ENCODE results near the gene ZPBP2. TPM values are rescaled to one million over a fixed set of nuclear protein-coding genes. Genes with fewer than 3 reads are reported as not detected.

ZPBP2 gene
- total RNA-seq, 1 experiment from 2014 or later: not detected

- no peak overlapping the region for H3K4me2 ChIP-seq (ENCODE audit: insufficient read depth, insufficient read length, low read length)
- TF ChIP-seq CTCF (conservative IDR thresholded peaks at IDR 0.05): no peak
- H3K56ac ChIP-seq (ENCODE audit: insufficient read length, low read depth, low read length): no peak overlapping the region
- no peak overlapping the region for H2AFZ ChIP-seq (ENCODE audit: low read length)
- Mint-ChIP-seq H3K4me1 (no peaks in the 10 kb centered on the region), H3K9me3 (no peaks in the 10 kb centered on the region), H3K36me3 (ENCODE audit: insufficient read depth in 1 of 3, low read depth in 3 of 3) (no peaks in the 10 kb centered on the region), H3K27me3 (ENCODE audit: low read depth) (0 out of 2 replicates have a peak, but pooled peaks cover 2% of the 10 kb centered on the region), H3K27ac (no peak overlapping the region), H3K4me3 (no peak overlapping the region)
- no peak overlapping the region for H4K91ac ChIP-seq (ENCODE audit: insufficient read length, low read depth, low read length)
- no CpG with 5 or more reads among the region's 3 CpGs for WGBS (ENCODE audit: extremely low coverage, insufficient read length, low lambda C conversion rate)
- H4K5ac ChIP-seq (ENCODE audit: insufficient read length, low read depth, low read length): no peak overlapping the region
- H3K27ac ChIP-seq (ENCODE audit: insufficient read length, low read depth, low read length): no peak overlapping the region
- H3K23ac ChIP-seq (ENCODE audit: insufficient read length, low read depth, low read length): no peak overlapping the region
- no peak overlapping the region for H3K14ac ChIP-seq (ENCODE audit: insufficient read depth, low read length)
- no peak overlapping the region for H3T11ph ChIP-seq (ENCODE audit: low read length)
- no peaks in the 10 kb centered on the region for H3K9me3 ChIP-seq (ENCODE audit: control insufficient read depth, low read depth, low read length)
- H2BK20ac ChIP-seq (ENCODE audit: low read depth, low read length, poor library complexity, severe bottlenecking): no peak overlapping the region
- H3K4me1 ChIP-seq (ENCODE audit: insufficient read depth, low read length): no peaks in the 10 kb centered on the region; the same call in 1 of the 2 replicates
- H3K79me2 ChIP-seq (ENCODE audit: insufficient read depth, low read length): no peaks in the 10 kb centered on the region
- no peaks in the 10 kb centered on the region for H4K20me1 ChIP-seq (ENCODE audit: control insufficient read depth, insufficient read depth, insufficient read length)
- no peak overlapping the region for H2BK5ac ChIP-seq (ENCODE audit: insufficient read length, low read length)
- no peaks in the 10 kb centered on the region for H3K79me1 ChIP-seq (ENCODE audit: insufficient read depth, low read depth, low read length, poor library complexity, severe bottlenecking)
- H3K18ac ChIP-seq (ENCODE audit: insufficient read length, low read depth, low read length): no peak overlapping the region
- H2BK15ac ChIP-seq (ENCODE audit: low read depth, low read length): no peak overlapping the region
- H3K23me2 ChIP-seq (ENCODE audit: insufficient read length, low read depth, low read length, poor library complexity, severe bottlenecking): no peaks in the 10 kb centered on the region
- no peak overlapping the region for H2AK5ac ChIP-seq (ENCODE audit: insufficient read length, low read length)
- no peak overlapping the region for H2BK12ac ChIP-seq (ENCODE audit: insufficient read length, low read depth, low read length)
- DNase-seq: no peak
- no peak overlapping the region for H3K9ac ChIP-seq (ENCODE audit: extremely low read depth, insufficient read length, low read length)
- H4K8ac ChIP-seq (replicated peaks; ENCODE audit: insufficient read length, low read depth, low read length): no peak overlapping the region
- no peaks in the 10 kb centered on the region for H3K27me3 ChIP-seq (ENCODE audit: insufficient read depth, low read length)
- H3K4ac ChIP-seq (ENCODE audit: low read depth, low read length): no peak overlapping the region
- H2BK120ac ChIP-seq (ENCODE audit: low read depth, low read length, poor library complexity, severe bottlenecking): no peak overlapping the region
These were observed 15.8 kb upstream of the ZPBP2 start for GRCh38 chr17:39852239-39852638.

All from H9 (cell line).